Gastroesophageal sphincter (tissue), 4 donors: Measurements from ENCODE around the gene PCK2. TPM values are rescaled to one million over a fixed set of nuclear protein-coding genes. Genes with fewer than 3 reads are reported as not detected.

ENCODE experiments used
- ATAC-seq: fragments of 150-250 bp; one replicate; pipeline ENCODE4 v1.9.1; 2016; ENCODE audit warnings: mild to moderate bottlenecking, moderate library complexity
- H3K27ac ChIP-seq, 4 donors: fragments of 200-600 bp; sonication (generic) in 3 of 4; 1 replicate in 3 of 4; 2 replicates in 1 of 4; pipeline ENCODE4 v1.5.1; 2016 to 2019
- H3K27me3 ChIP-seq: fragments of 200-600 bp; sonication (generic); one replicate; pipeline ENCODE4 v1.5.1; 2019
- H3K36me3 ChIP-seq, 2 donors: fragments of 200-600 bp; sonication (generic); one replicate each; pipeline ENCODE4 v1.5.1; 2019; ENCODE audit warnings: control low read depth in 1 of 2
- H3K4me1 ChIP-seq, 3 donors: fragments of 200-600 bp; sonication (generic); 1 replicate in 2 of 3; 2 replicates in 1 of 3; pipeline ENCODE4 v1.5.1; 2016 to 2019; ENCODE audit warnings: control low read depth in 2 of 3
- H3K4me3 ChIP-seq, 2 donors: fragments of 200-600 bp; sonication (generic); one replicate each; pipeline ENCODE4 v1.5.1; 2019; ENCODE audit warnings: mild to moderate bottlenecking in 1 of 2, moderate library complexity in 1 of 2
- H3K9me3 ChIP-seq, 3 donors: fragments of 200-600 bp; sonication (generic); one replicate each; pipeline ENCODE4 v1.5.1; 2017 to 2019; ENCODE audit warnings: control low read depth in 2 of 3
- EP300 ChIP-seq: sonication (generic); formaldehyde crosslinking; IDR thresholded peaks from one replicate; pipeline ENCODE4 v1.6.1; 2017; ENCODE audit warnings: antibody characterized with exemption, mild to moderate bottlenecking
- POLR2A ChIP-seq, 2 donors: fragments of 450-650 bp; IDR thresholded peaks; one replicate each; pipeline ENCODE4 v1.6.1; 2017; ENCODE audit warnings: antibody characterized with exemption in 2 of 2, mild to moderate bottlenecking in 2 of 2, moderate library complexity in 1 of 2
- POLR2AphosphoS5 ChIP-seq: sonication (generic); formaldehyde crosslinking; IDR thresholded peaks from one replicate; pipeline ENCODE4 v1.6.1; 2017; ENCODE audit warnings: antibody characterized with exemption
- WGBS, 2 donors: methylation state at CpG; one replicate each; pipeline ENCODE4 v1.1.5; 2018; ENCODE audit warnings: low coverage in 1 of 2; 5-methylcytosine and 5-hydroxymethylcytosine counted together
- total RNA-seq, 4 donors: library from RNA; depleted of rRNA; stranded (reverse); fragments of >200 nt; gene quantifications; one replicate each; pipeline ENCODE4 v1.1.0, GENCODE V29; 2016
- TF ChIP-seq, protein P1 (sequence below), 4 experiments: fragments of 200-600 bp in 2 of 4; fragments of 450-650 bp in 2 of 4; sonication (generic) in 1 of 4; IDR thresholded peaks; one replicate each; pipeline ENCODE4 v1.5.1; 2017 to 2019; ENCODE audit warnings: antibody characterized with exemption in 4 of 4, mild to moderate bottlenecking in 2 of 4, moderate library complexity in 2 of 4

PCK2 gene
- total RNA-seq, 4 donors from 2014 or later: 9.2 to 14.9 (median 11.6) TPM

GRCh38 chr14:24059841-24060388, 34.2 kb upstream of the PCK2 start:
- no peaks in the 10 kb centered on the region for H3K36me3 ChIP-seq
- TF ChIP-seq EP300 (no peak), POLR2AphosphoS5 (no peak), POLR2A (IDR thresholded peaks at IDR 0.05) (no peak)
- TF ChIP-seq, protein P1, sequence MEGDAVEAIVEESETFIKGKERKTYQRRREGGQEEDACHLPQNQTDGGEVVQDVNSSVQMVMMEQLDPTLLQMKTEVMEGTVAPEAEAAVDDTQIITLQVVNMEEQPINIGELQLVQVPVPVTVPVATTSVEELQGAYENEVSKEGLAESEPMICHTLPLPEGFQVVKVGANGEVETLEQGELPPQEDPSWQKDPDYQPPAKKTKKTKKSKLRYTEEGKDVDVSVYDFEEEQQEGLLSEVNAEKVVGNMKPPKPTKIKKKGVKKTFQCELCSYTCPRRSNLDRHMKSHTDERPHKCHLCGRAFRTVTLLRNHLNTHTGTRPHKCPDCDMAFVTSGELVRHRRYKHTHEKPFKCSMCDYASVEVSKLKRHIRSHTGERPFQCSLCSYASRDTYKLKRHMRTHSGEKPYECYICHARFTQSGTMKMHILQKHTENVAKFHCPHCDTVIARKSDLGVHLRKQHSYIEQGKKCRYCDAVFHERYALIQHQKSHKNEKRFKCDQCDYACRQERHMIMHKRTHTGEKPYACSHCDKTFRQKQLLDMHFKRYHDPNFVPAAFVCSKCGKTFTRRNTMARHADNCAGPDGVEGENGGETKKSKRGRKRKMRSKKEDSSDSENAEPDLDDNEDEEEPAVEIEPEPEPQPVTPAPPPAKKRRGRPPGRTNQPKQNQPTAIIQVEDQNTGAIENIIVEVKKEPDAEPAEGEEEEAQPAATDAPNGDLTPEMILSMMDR (IDR thresholded peaks at IDR 0.05): no peak
- H3K4me1 ChIP-seq: peaks cover 0 to 7% (median 0%) of the 10 kb centered on the region in 3 donors
- WGBS, 2 donors: no CpG with 5 or more reads among the region's 16 CpGs
- H3K27ac ChIP-seq: no peak overlapping the region
- H3K27me3 ChIP-seq: peaks cover 30% of the 10 kb centered on the region
- no peaks in the 10 kb centered on the region for H3K9me3 ChIP-seq
- H3K4me3 ChIP-seq: no peak overlapping the region
- ATAC-seq: no peak

- H3K9me3 ChIP-seq: no peaks in the 10 kb centered on the region
- no peak for ATAC-seq
- WGBS, 2 donors: 80 to 92% methylated on average over 1 to 2 of the region's 10 CpGs
- no peak overlapping the region for H3K27ac ChIP-seq
- H3K4me3 ChIP-seq: no peak overlapping the region
- H3K36me3 ChIP-seq: no peaks in the 10 kb centered on the region
- H3K4me1 ChIP-seq: peaks cover 0 to 7% (median 0%) of the 10 kb centered on the region in 3 donors
- H3K27me3 ChIP-seq: peaks cover 25% of the 10 kb centered on the region
- TF ChIP-seq EP300: no peak
- no peak for TF ChIP-seq POLR2A (IDR thresholded peaks at IDR 0.05)
- TF ChIP-seq POLR2AphosphoS5: no peak
- TF ChIP-seq, protein P1 (IDR thresholded peaks at IDR 0.05): no peak
Measured at GRCh38 chr14:24060443-24060842, 33.7 kb upstream of the PCK2 start.

DNA sequence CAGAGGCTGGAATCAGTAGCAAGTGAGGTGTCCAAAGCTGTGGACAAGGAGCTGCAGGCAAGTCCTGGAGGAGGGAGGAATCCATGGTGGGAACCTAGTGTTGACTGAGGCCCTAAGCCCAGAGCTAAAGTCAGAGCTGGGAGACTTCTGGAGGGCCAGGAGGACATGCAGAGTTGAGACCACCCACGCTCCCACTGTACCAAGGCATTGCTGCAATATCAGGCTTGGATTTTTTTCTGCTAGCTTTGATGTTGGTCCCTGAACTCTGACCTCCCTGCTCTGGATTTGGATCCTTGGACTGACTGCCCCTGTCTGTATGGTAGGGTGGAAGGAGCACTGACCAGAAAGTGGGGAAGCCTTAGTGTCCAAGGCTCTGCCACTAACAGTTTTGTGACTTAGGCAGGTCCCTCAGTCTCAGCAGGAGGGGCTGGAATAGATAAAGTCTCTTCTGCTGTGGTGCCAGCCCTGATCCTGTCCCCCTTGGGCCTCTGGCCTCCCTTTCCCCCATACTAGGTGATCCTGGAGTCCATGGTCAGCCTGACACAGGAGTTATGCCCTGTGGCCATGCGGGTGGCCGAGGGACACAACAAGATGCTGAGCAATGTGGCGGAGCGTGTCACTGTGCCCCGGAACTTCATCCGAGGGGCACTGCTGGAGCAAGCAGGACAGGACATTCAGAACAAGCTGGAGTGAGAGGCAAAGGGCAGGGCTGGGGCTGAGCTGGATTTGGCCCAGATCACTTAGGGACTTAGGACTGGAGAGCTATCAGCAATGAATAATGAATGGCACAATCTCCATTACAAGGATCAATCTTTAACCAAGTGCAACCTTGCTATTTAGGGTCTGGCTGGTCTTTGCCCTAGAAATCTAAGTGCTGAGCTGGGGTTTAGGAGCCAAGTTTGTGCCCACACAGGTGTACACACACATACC, 32.9 kb upstream of the PCK2 start:
- no peaks in the 10 kb centered on the region for H3K9me3 ChIP-seq
- ATAC-seq: no peak
- no peak overlapping the region for H3K27ac ChIP-seq
- 100% methylated on average over 1 of the region's 7 CpGs; no CpG with 5 or more reads in 1 of the 2 donors for WGBS, 2 donors
- no peak overlapping the region for H3K4me3 ChIP-seq
- TF ChIP-seq EP300 (no peak), POLR2A (IDR thresholded peaks at IDR 0.05) (no peak), POLR2AphosphoS5 (no peak)
- TF ChIP-seq, protein P1 (IDR thresholded peaks at IDR 0.05): no peak
- no peaks in the 10 kb centered on the region for H3K36me3 ChIP-seq
- peaks cover 18% of the 10 kb centered on the region for H3K27me3 ChIP-seq
- peaks cover 0 to 7% (median 0%) of the 10 kb centered on the region in 3 donors for H3K4me1 ChIP-seq

- TF ChIP-seq POLR2A (IDR thresholded peaks at IDR 0.05) (no peak), EP300 (no peak), POLR2AphosphoS5 (no peak)
- TF ChIP-seq, protein P1 (IDR thresholded peaks at IDR 0.05): no peak
- no peaks in the 10 kb centered on the region for H3K9me3 ChIP-seq
- no peak overlapping the region for H3K4me3 ChIP-seq
- WGBS, 2 donors: 71 to 87% methylated on average over 1 to 3 of the region's 14 CpGs
- H3K36me3 ChIP-seq: no peaks in the 10 kb centered on the region
- no peak overlapping the region for H3K27ac ChIP-seq
- H3K27me3 ChIP-seq: peaks cover 7% of the 10 kb centered on the region
- no peak for ATAC-seq
- peaks cover 0 to 7% (median 0%) of the 10 kb centered on the region in 3 donors for H3K4me1 ChIP-seq
Measured at GRCh38 chr14:24062216-24062980, 31.7 kb upstream of the PCK2 start.
